Activated CD4-positive, CD25-positive, alpha-beta regulatory T cell treated with anti-CD3 and anti-CD28 coated beads, Interleukin-2, amount 50 U/mL, for 24 hours (primary cell): ENCODE results near the gene RNPEPL1.
"Not testable (repeated sequence)": the region's sequence is repeated elsewhere in the genome, so short reads cannot be mapped to it uniquely, and the experiment has no call there.

Experiments
- ATAC-seq, 2 donors: fragments of 150-1000 bp; cut with Tn5 transposase; one replicate each; pipeline ENCODE4 v1.10.0; 2021; ENCODE audit warnings: mild to moderate bottlenecking in 1 of 2, moderate library complexity in 1 of 2

RNPEPL1 gene

GRCh38 chr2:240538031-240538780, 30.1 kb upstream of the RNPEPL1 start:
- ATAC-seq: no peak

GRCh38 chr2:240539101-240539500, 29.2 kb upstream of the RNPEPL1 start:
- not testable (repeated sequence) for ATAC-seq

- ATAC-seq: no peak
These were observed 28.4 kb upstream of the RNPEPL1 start for GRCh38 chr2:240539906-240540305.

- ATAC-seq: no peak
These were observed 17.0 kb upstream of the RNPEPL1 start for GRCh38 chr2:240551288-240551687.

GRCh38 chr2:240551811-240552210, 16.5 kb upstream of the RNPEPL1 start:
- ATAC-seq: no peak

- no peak for ATAC-seq
These were observed 14.3 kb upstream of the RNPEPL1 start for GRCh38 chr2:240553956-240554480.

GRCh38 chr2:240554767-240555493, 13.4 kb upstream of the RNPEPL1 start:
- no peak for ATAC-seq

GRCh38 chr2:240555541-240556250, 12.6 kb upstream of the RNPEPL1 start:
- ATAC-seq: no peak

- ATAC-seq: no peak
These were observed 11.7 kb upstream of the RNPEPL1 start for GRCh38 chr2:240556553-240557100.

- ATAC-seq: no peak
These were observed 11.1 kb upstream of the RNPEPL1 start for GRCh38 chr2:240557101-240557751.

- peak in 1 of 2 donors; percentile 18 for ATAC-seq
These were observed 10.5 kb upstream of the RNPEPL1 start, which contains the start of gene ANKMY1 for GRCh38 chr2:240557808-240558207. Gene ANKMY1, minus strand, starts transcription at chr2:240557988. Its CDS starts 653 bp downstream, at chr2:240557335.

- no peak for ATAC-seq
These were observed 10.0 kb upstream of the RNPEPL1 start for GRCh38 chr2:240558236-240558761.

GRCh38 chr2:240559286-240559685, 9.0 kb upstream of the RNPEPL1 start:
- no peak for ATAC-seq

GRCh38 chr2:240560084-240560479, 8.2 kb upstream of the RNPEPL1 start, which contains the start of gene DUSP28:
Gene DUSP28, plus strand, starts transcription at chr2:240560357. Its CDS starts 328 bp downstream, at chr2:240560685.
- ATAC-seq: peak; percentile 65 to 71

GRCh38 chr2:240560480-240561324, 7.6 kb upstream of the RNPEPL1 start:
- ATAC-seq: peak; percentile 57 to 66

GRCh38 chr2:240561325-240561971, 6.8 kb upstream of the RNPEPL1 start:
- ATAC-seq: no peak

GRCh38 chr2:240563231-240563630, 5.1 kb upstream of the RNPEPL1 start:
- ATAC-seq: not testable (repeated sequence)

GRCh38 chr2:240563951-240564560, 4.2 kb upstream of the RNPEPL1 start:
- ATAC-seq: no peak

GRCh38 chr2:240564561-240565332, 3.5 kb upstream of the RNPEPL1 start:
- peak in 1 of 2 donors; percentile 5 for ATAC-seq
